GM12878 (cell line): Measurements from ENCODE around the gene PPP2R3B. TPM values are rescaled to one million over a fixed set of nuclear protein-coding genes. Genes with fewer than 3 reads are reported as not detected.

ENCODE experiments used
- ATAC-seq: fragments of 200-7000 bp; cut with Tn5 transposase; 3 replicates; pipeline ENCODE4 v1.9.1; 2020; ENCODE audit warnings: mild to moderate bottlenecking, moderate library complexity
- BruUV-seq: library from RNA; stranded (reverse); fragments of 400-500 nt; replicated peaks from 2 replicates; lab custom pipeline; 2021; lab: Mats Ljungman, UMichigan
- CTCF ChIA-PET: fragments of 300-600 bp; sonication (Branson Sonifier 250); formaldehyde crosslinking; extraction: SDS; loops from one replicate; lab custom pipeline; 2021; ENCODE audit warnings: inconsistent platforms; lab: Yijun Ruan, JAX
- POLR2A ChIA-PET: fragments of 350-600 bp; formaldehyde crosslinking; extraction: SDS; loops from one replicate; lab custom pipeline; 2021; ENCODE audit warnings: inconsistent platforms; lab: Charles Lee
- RAD21 ChIA-PET: fragments of 300-600 bp; sonication (Branson Sonifier 250); formaldehyde crosslinking; loops from one replicate; lab custom pipeline; 2023; ENCODE audit warnings: antibody characterized with exemption; ENCODE audit not compliant: unreplicated experiment; lab: Charles Lee
- SMC1A ChIA-PET: fragments of 300-600 bp; sonication (Branson Sonifier 250); formaldehyde crosslinking; loops from one replicate; lab custom pipeline; 2023; ENCODE audit not compliant: unreplicated experiment, uncharacterized antibody; lab: Charles Lee
- DNase-seq: peaks from one replicate; pipeline ENCODE4 v3.0.0-alpha.2; 2011; ENCODE audit warnings: low read depth, low spot score
- FAIRE-seq: peaks from 3 replicates; lab custom pipeline; 2011; peaks lifted over from hg19 to GRCh38; lab: Jason Lieb, UNC
- H2AFZ ChIP-seq: 2 replicates; pipeline ENCODE4 v1.6.0; 2011; ENCODE audit warnings: low read depth, low read length, control low read depth; ENCODE audit not compliant: control insufficient read depth
- H3K27ac ChIP-seq: 2 replicates; pipeline ENCODE4 v1.5.1; 2011; ENCODE audit warnings: control low read depth; ENCODE audit not compliant: control insufficient read depth, insufficient read depth
- H3K27me3 ChIP-seq, 2 experiments: replicated peaks in 1 of 2; 2 replicates each; pipeline versions ENCODE4 v1.6.0 to v1.6.1; 2011; ENCODE audit warnings: low read length in 1 of 2; ENCODE audit not compliant: control insufficient read depth in 2 of 2, insufficient read depth in 2 of 2
- H3K36me3 ChIP-seq, 2 experiments: 2 replicates each; pipeline ENCODE4 v1.5.1; 2011; ENCODE audit warnings: low read length in 1 of 2; ENCODE audit not compliant: control insufficient read depth in 2 of 2, insufficient read depth in 2 of 2
- H3K4me1 ChIP-seq: 2 replicates; pipeline ENCODE4 v1.6.1; 2011; ENCODE audit warnings: mild to moderate bottlenecking, low read length, moderate library complexity, mixed read lengths; ENCODE audit not compliant: control insufficient read depth, insufficient read depth
- H3K4me2 ChIP-seq: 2 replicates; pipeline ENCODE4 v1.6.0; 2011; ENCODE audit warnings: control low read depth; ENCODE audit not compliant: control insufficient read depth, insufficient read depth
- H3K4me3 ChIP-seq: fragments of 200-600 bp; sonication (generic); 2 replicates; pipeline ENCODE4 v1.5.1; 2016
- H3K79me2 ChIP-seq: 2 replicates; pipeline ENCODE4 v1.6.0; 2011; ENCODE audit warnings: low read length; ENCODE audit not compliant: control insufficient read depth, insufficient read depth
- H3K9ac ChIP-seq: 2 replicates; pipeline ENCODE4 v1.8.0; 2011; ENCODE audit warnings: low read length, control low read depth, mixed read lengths; ENCODE audit not compliant: control insufficient read depth, insufficient read depth
- H3K9me3 ChIP-seq: replicated peaks from 3 replicates; pipeline ENCODE4 v1.5.1; 2011; ENCODE audit warnings: mild to moderate bottlenecking, low read length; ENCODE audit not compliant: control insufficient read depth, insufficient read depth
- H4K20me1 ChIP-seq: 2 replicates; pipeline ENCODE4 v1.6.0; 2011; ENCODE audit not compliant: control insufficient read depth, insufficient read depth
- ATF7 ChIP-seq: fragments of 450-650 bp; IDR thresholded peaks from 2 replicates; pipeline ENCODE4 v1.6.1; 2016; ENCODE audit warnings: low read depth, mild to moderate bottlenecking
- BACH1 ChIP-seq: fragments of 450-650 bp; IDR thresholded peaks from 2 replicates; pipeline ENCODE4 v1.6.1; 2017; ENCODE audit warnings: mild to moderate bottlenecking, borderline replicate concordance
- CTCF ChIP-seq, 3 experiments: IDR thresholded peaks in 2 of 3; conservative IDR thresholded peaks in 1 of 3; 2 replicates each; pipeline ENCODE4 v1.5.1; 2011; ENCODE audit warnings: low read depth in 3 of 3, low read length in 3 of 3, mild to moderate bottlenecking in 3 of 3, control low read depth in 2 of 3, moderate library complexity in 2 of 3, inconsistent platforms in 1 of 3, mixed read lengths in 1 of 3; ENCODE audit not compliant: control insufficient read depth in 2 of 3, insufficient read depth in 1 of 3; ENCODE audit errors: extremely low read depth in 1 of 3
- IKZF1 ChIP-seq: fragments of 450-650 bp; conservative IDR thresholded peaks from 2 replicates; pipeline ENCODE4 v1.6.1; 2017; ENCODE audit warnings: antibody characterized with exemption, mild to moderate bottlenecking
- IKZF2 ChIP-seq, 2 experiments: fragments of 450-650 bp; IDR thresholded peaks; 2 replicates each; pipeline ENCODE4 v1.6.1; 2017; ENCODE audit warnings: mild to moderate bottlenecking in 2 of 2, moderate library complexity in 2 of 2
- MAX ChIP-seq: IDR thresholded peaks from 2 replicates; pipeline ENCODE4 v1.6.1; 2012; ENCODE audit warnings: low read depth, low read length, improper control_type of control experiment
- MLLT1 ChIP-seq: fragments of 450-650 bp; IDR thresholded peaks from 2 replicates; pipeline ENCODE4 v1.6.1; 2016; ENCODE audit warnings: mild to moderate bottlenecking
- MTA3 ChIP-seq: IDR thresholded peaks from 2 replicates; pipeline ENCODE4 v1.6.1; 2012; ENCODE audit warnings: low read length, inconsistent platforms, borderline replicate concordance
- MXI1 ChIP-seq: fragments of 150-350 bp; IDR thresholded peaks from 2 replicates; pipeline ENCODE4 v1.6.1; 2011; ENCODE audit warnings: low read depth, mild to moderate bottlenecking, inconsistent platforms, low read length, improper control_type of control experiment
- SIN3A ChIP-seq: IDR thresholded peaks from 2 replicates; pipeline ENCODE4 v1.6.1; 2012; ENCODE audit warnings: low read depth, low read length, improper control_type of control experiment
- ZBTB33 ChIP-seq: fragments of 450-650 bp; IDR thresholded peaks from 2 replicates; pipeline ENCODE4 v1.6.1; 2017; ENCODE audit warnings: mild to moderate bottlenecking
- WGBS: methylation state at CpG from one replicate; pipeline ENCODE4 v1.1.6; 2016; ENCODE audit warnings: low lambda C conversion rate; ENCODE audit not compliant: insufficient replicate concordance, insufficient coverage; ENCODE audit errors: missing lambda C conversion rate; 5-methylcytosine and 5-hydroxymethylcytosine counted together
- in situ Hi-C: fragments of 300-500 bp; cut with MboI; formaldehyde crosslinking; loops from 9 replicates; pipeline ENCODE4 v1.14.3; 2018; ENCODE audit warnings: mixed read lengths
- intact Hi-C: fragments of 100-400 bp; cut with micrococcal nuclease; formaldehyde crosslinking; loops from one replicate; pipeline ENCODE4 v1.14.2; 2022; ENCODE audit not compliant: unreplicated experiment
- polyA plus RNA-seq, 11 experiments: library from polyadenylated mRNA; depleted of rRNA in 4 of 11; unstranded in 6 of 11; stranded (reverse) in 5 of 11; fragments of >200 nt; fragmentation: Nextera tagmentation in 4 of 11; fragmentation: Illumina TruSeq in 1 of 11; extraction: Ambion mirVana in 4 of 11; extraction: Trizol in 1 of 11; gene quantifications; 1 replicate in 1 of 11; 2 replicates in 10 of 11; pipeline versions ENCODE4 v1.2.1 to v1.2.3, GENCODE V29; 2011 to 2016; ENCODE audit warnings: inconsistent platforms in 2 of 11, missing spikeins in 2 of 11, low read depth in 1 of 11
- total RNA-seq, 4 experiments: library from RNA; depleted of rRNA in 3 of 4; stranded (reverse); fragments of >200 nt in 3 of 4; fragmentation: Illumina TruSeq in 1 of 4; extraction: Trizol in 1 of 4; gene quantifications; 2 replicates each; pipeline versions ENCODE4 v1.2.1 to v1.2.3, GENCODE V29; 2013 to 2021
- TF ChIP-seq, protein P1 (sequence below): IDR thresholded peaks from 2 replicates; pipeline ENCODE4 v1.6.1; 2011; ENCODE audit warnings: mild to moderate bottlenecking, low read depth, low read length, moderate library complexity; ENCODE audit not compliant: insufficient replicate concordance
- TF ChIP-seq, protein P2 (sequence below): fragments of 450-650 bp; IDR thresholded peaks from 2 replicates; pipeline ENCODE4 v1.6.1; 2017; ENCODE audit warnings: antibody characterized with exemption, mild to moderate bottlenecking, moderate library complexity

The PPP2R3B gene
- total and polyA plus RNA-seq, 10 of the 15 experiments (the other 5 are each of a cell fraction or from before 2014, with no cell fraction given) = 0.11 to 34.3 (median 9.7) TPM; not detected in 1

DNA sequence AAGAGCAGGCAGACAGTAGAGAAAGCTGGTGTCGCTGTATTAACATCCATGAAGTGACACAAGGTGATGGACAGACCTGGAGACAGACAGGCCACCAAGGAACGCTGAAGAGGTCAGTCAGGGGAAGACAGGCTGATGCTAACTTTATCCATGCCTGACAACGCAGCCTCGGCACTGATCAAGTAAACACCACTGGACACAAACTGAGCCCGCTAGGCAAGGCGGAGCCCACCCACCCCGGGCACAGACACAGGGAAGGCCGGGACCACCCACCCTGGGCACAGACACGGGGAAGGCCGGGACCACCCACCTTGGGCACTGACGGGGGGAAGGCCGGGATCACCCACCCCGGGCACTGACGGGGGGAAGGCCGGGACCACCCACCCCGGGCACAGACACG, 18.8 kb downstream of the PPP2R3B start (continued):
- TF ChIP-seq SIN3A = no peak
- no peak for TF ChIP-seq MXI1
- TF ChIP-seq, protein P1, sequence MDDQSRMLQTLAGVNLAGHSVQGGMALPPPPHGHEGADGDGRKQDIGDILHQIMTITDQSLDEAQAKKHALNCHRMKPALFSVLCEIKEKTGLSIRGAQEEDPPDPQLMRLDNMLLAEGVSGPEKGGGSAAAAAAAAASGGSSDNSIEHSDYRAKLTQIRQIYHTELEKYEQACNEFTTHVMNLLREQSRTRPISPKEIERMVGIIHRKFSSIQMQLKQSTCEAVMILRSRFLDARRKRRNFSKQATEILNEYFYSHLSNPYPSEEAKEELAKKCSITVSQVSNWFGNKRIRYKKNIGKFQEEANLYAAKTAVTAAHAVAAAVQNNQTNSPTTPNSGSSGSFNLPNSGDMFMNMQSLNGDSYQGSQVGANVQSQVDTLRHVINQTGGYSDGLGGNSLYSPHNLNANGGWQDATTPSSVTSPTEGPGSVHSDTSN = no peak
- no peak for TF ChIP-seq BACH1

GRCh38 chrX:367349-367748, 19.4 kb downstream of the PPP2R3B start:
- BruUV-seq = no TSS peak
- no peak for DNase-seq
- intact Hi-C loops = no loop called here
- 87% methylated on average over 16 of the region's 16 CpGs for WGBS
- Histone ChIP-seq H3K4me2 (no peak overlapping the region), H3K27ac (no peak overlapping the region), H3K9me3 (no peaks in the 10 kb centered on the region; the same call in 2 of the 3 replicates), H3K27me3 (no peaks in the 10 kb centered on the region), H3K36me3 (no peaks in the 10 kb centered on the region), H3K79me2 (no peaks in the 10 kb centered on the region), H2AFZ (no peak overlapping the region), H4K20me1 (no peaks in the 10 kb centered on the region), H3K4me3 (no peak overlapping the region), H3K4me1 (no peaks in the 10 kb centered on the region), H3K9ac (no peak overlapping the region)
- CTCF ChIA-PET = no interaction called here
- FAIRE-seq = no peak
- in situ Hi-C loops = no loop called here
- RAD21 ChIA-PET = no interaction called here
- no peak for ATAC-seq
- POLR2A ChIA-PET = no interaction called here
- SMC1A ChIA-PET = no interaction called here
- TF ChIP-seq IKZF1 (no peak), ATF7 (no peak), IKZF2 (IDR thresholded peaks at IDR 0.05) (no peak), MTA3 (no peak), CTCF (IDR thresholded peaks at IDR 0.05 in 2 of 3, conservative IDR thresholded peaks at IDR 0.05 in 1 of 3; ENCODE audit: control insufficient read depth in 2 of 3, extremely low read depth in 1 of 3, insufficient read depth in 1 of 3, low read depth in 3 of 3, low read length in 3 of 3) (no peak), ZBTB33 (no peak), MLLT1 (no peak), MAX (no peak)
- TF ChIP-seq, protein P2, sequence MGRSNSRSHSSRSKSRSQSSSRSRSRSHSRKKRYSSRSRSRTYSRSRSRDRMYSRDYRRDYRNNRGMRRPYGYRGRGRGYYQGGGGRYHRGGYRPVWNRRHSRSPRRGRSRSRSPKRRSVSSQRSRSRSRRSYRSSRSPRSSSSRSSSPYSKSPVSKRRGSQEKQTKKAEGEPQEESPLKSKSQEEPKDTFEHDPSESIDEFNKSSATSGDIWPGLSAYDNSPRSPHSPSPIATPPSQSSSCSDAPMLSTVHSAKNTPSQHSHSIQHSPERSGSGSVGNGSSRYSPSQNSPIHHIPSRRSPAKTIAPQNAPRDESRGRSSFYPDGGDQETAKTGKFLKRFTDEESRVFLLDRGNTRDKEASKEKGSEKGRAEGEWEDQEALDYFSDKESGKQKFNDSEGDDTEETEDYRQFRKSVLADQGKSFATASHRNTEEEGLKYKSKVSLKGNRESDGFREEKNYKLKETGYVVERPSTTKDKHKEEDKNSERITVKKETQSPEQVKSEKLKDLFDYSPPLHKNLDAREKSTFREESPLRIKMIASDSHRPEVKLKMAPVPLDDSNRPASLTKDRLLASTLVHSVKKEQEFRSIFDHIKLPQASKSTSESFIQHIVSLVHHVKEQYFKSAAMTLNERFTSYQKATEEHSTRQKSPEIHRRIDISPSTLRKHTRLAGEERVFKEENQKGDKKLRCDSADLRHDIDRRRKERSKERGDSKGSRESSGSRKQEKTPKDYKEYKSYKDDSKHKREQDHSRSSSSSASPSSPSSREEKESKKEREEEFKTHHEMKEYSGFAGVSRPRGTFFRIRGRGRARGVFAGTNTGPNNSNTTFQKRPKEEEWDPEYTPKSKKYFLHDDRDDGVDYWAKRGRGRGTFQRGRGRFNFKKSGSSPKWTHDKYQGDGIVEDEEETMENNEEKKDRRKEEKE = no peak
